BLaER1 treated with 17β-estradiol and CSF1 and Interleukin-3, amounts not matched to agents 10 nM and 100 nM (cell line): ENCODE measurements around the gene HOXA9.

Experiments
- H3K27ac ChIP-seq, 11 experiments: shearing (Covaris generic); formaldehyde crosslinking; 2 replicates each; pipeline ENCODE4 v1.8.1; 2022
- H3K27me3 ChIP-seq, 11 experiments: shearing (Covaris generic); formaldehyde crosslinking; 2 replicates each; pipeline ENCODE4 v1.8.1; 2022
- H3K36me3 ChIP-seq, 11 experiments: shearing (Covaris generic); formaldehyde crosslinking; 2 replicates each; pipeline ENCODE4 v1.8.1; 2022
- H3K4me1 ChIP-seq, 10 experiments: shearing (Covaris generic); formaldehyde crosslinking; 2 replicates each; pipeline ENCODE4 v1.8.1; 2022
- H3K4me2 ChIP-seq, 11 experiments: shearing (Covaris generic); formaldehyde crosslinking; 2 replicates each; pipeline ENCODE4 v1.8.1; 2022
- H3K4me3 ChIP-seq, 10 experiments: shearing (Covaris generic); formaldehyde crosslinking; 2 replicates each; pipeline ENCODE4 v1.8.1; 2022
- H3K9ac ChIP-seq, 11 experiments: shearing (Covaris generic); formaldehyde crosslinking; 2 replicates each; pipeline ENCODE4 v1.8.1; 2022
- H3K9me3 ChIP-seq, 11 experiments: shearing (Covaris generic); formaldehyde crosslinking; replicated peaks in 1 of 11; 2 replicates each; pipeline ENCODE4 v1.8.1; 2022
- H4K20me1 ChIP-seq, 11 experiments: shearing (Covaris generic); formaldehyde crosslinking; 2 replicates each; pipeline ENCODE4 v1.8.1; 2022
- Cebpa-rat ChIP-seq, 11 experiments: shearing (Covaris generic); IDR thresholded peaks; 2 replicates each; pipeline ENCODE4 v1.8.1; 2022

The HOXA9 gene

DNA sequence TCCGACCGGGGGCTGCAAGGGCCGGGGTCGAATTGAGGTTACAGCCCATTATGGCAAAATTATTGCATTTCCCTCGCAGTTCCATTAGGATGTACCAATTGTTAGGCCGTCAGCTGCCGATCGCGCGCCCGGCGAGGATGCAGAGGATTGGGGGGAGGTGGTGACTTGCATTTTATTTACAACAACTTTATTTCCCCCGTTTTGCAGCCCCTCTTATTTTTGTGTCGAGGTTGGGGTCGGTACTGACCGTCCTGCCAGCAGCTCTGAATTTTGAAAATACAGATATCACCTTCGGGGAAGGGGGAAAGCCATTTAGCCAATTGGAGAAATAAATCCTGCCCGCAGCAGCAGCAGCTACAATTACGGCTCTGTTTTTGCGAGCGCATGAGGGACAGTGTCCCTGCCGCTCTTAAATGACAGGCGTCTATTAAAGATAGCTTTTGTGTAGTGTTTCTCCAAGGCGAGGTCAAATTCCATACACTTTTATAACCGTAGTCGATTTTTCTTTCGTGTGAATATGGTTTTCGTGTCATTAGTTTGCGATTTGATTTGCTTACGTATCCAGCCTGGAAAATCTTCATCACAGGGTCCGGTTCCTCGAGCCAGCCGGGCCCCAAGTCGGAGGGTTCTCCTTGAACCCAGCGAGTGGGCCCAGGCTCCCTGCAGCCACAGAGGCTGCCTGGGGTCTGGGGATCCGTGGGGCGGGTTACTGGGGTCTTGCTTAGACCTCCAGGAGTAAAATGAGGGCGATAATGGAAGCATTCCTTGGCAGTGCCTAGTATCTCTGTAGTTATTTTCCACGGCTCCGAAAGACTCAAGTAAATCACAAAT lies 21.2 kb downstream of the HOXA9 start:
- Histone ChIP-seq H3K9ac (no peak overlapping the region), H3K27ac (no peak overlapping the region), H4K20me1 (peaks cover 0 to 8% (median 0%) of the 10 kb centered on the region in 11 experiments; a peak in 3 of 22 replicates), H3K27me3 (peaks cover 77 to 88% (median 81%) of the 10 kb centered on the region in 11 experiments), H3K9me3 (peaks cover 74 to 87% (median 79%) of the 10 kb centered on the region in 11 experiments), H3K4me3 (peak overlapping the region in 3 of 10 experiments; percentile 19 to 35 (median 22); a peak in 4 of 20 replicates), H3K4me2 (no peak overlapping the region), H3K36me3 (peaks cover 0 to 16% (median 0%) of the 10 kb centered on the region in 11 experiments; a peak in 3 of 22 replicates), H3K4me1 (peaks cover 0 to 4% (median 0%) of the 10 kb centered on the region in 10 experiments; a peak in 2 of 20 replicates)
- TF ChIP-seq Cebpa-rat (IDR thresholded peaks at IDR 0.05) = no peak

DNA sequence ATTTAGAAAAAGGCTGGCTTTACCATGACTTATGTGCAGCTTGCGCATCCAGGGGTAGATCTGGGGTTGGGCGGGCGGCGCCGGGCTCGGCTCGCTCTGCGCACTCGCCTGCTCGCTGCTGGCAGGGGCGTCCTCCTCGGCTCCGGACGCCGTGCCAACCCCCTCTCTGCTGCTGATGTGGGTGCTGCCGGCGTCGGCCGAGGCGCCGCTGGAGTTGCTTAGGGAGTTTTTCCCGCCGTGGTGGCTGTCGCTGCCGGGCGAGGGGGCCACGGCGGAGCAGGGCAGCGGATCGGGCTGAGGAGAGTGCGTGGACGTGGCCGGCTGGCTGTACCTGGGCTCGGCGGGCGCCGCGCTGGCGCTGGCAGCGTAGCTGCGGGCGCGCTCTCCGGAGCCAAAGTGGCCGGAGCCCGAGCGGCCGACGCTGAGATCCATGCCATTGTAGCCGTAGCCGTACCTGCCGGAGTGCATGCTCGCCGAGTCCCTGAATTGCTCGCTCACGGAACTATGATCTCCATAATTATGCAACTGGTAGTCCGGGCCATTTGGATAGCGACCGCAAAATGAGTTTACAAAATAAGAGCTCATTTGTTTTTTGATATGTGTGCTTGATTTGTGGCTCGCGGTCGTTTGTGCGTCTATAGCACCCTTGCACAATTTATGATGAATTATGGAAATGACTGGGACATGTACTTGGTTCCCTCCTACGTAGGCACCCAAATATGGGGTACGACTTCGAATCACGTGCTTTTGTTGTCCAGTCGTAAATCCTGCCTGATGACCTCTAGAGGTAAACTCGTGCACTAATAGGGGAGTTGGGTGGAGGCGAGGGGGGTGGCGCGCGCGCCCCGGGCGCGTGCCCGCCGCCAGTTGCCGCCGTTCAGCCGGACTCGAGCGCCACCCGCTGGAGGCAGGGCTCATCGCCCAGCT lies 22.1 kb downstream of the HOXA9 start, which contains the start of gene HOXA5:
Gene HOXA5 (minus strand): TSS at position 659 of the 927 bp plus-strand sequence. CDS start 74 bp downstream, at position 585.
- Histone ChIP-seq H3K9ac (no peak within 1 kb of the TSS), H3K4me2 (no peak within 1 kb of the TSS), H3K27me3 (peaks cover 68 to 80% (median 72%) of the 10 kb centered on the region in 11 experiments)

DNA sequence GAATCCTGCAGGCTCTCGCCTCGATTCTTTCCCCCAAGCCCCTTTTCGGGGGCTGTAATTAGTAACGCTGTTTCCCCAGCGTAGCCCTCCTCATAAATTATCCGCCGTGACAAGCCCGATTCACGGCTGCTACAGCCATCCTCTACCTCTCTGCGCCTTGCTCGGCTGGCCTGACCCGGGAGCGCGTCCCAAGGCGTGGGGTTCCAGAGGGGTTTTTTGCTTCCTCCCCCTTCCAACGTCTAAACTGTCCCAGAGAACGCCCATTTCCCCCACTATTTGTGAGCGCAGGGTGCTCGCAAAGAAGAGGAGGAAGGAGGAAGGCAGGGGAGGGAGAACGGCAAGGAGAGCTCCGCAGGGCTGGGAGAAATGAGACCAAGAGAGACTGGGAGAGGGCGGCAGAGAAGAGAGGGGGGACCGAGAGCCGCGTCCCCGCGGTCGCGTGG lies 22.7 kb downstream of the HOXA9 start:
- Histone ChIP-seq H3K4me1 (peaks cover 0 to 5% (median 3%) of the 10 kb centered on the region in 10 experiments; a peak in 15 of 20 replicates), H3K4me3 (no peak overlapping the region), H3K27me3 (peaks cover 61 to 80% (median 66%) of the 10 kb centered on the region in 11 experiments), H3K36me3 (peaks cover 0 to 16% (median 0%) of the 10 kb centered on the region in 11 experiments; a peak in 3 of 22 replicates), H3K9ac (no peak overlapping the region), H4K20me1 (no peaks in the 10 kb centered on the region), H3K4me2 (no peak overlapping the region), H3K9me3 (peaks cover 61 to 75% (median 68%) of the 10 kb centered on the region in 11 experiments), H3K27ac (no peak overlapping the region)
- TF ChIP-seq Cebpa-rat (IDR thresholded peaks at IDR 0.05) = no peak

More for the DNA sequence above, 22.1 kb downstream of the HOXA9 start, which contains the start of gene HOXA5:
- TF ChIP-seq Cebpa-rat (IDR thresholded peaks at IDR 0.05) = no peak
- H3K4me1 ChIP-seq = peaks cover 0 to under 1% (median 0%) of the 10 kb centered on the region in 10 experiments; a peak in 1 of 20 replicates
- peak within 1 kb of the TSS in 2 of 10 experiments; percentile 19 to 35; a peak in 3 of 20 replicates for H3K4me3 ChIP-seq
- H3K27ac ChIP-seq = no peak within 1 kb of the TSS
- peaks cover 0 to 16% (median 0%) of the 10 kb centered on the region in 11 experiments; a peak in 3 of 22 replicates for H3K36me3 ChIP-seq
- H3K9me3 ChIP-seq = peaks cover 66 to 81% (median 74%) of the 10 kb centered on the region in 11 experiments
- H4K20me1 ChIP-seq = no peaks in the 10 kb centered on the region

DNA sequence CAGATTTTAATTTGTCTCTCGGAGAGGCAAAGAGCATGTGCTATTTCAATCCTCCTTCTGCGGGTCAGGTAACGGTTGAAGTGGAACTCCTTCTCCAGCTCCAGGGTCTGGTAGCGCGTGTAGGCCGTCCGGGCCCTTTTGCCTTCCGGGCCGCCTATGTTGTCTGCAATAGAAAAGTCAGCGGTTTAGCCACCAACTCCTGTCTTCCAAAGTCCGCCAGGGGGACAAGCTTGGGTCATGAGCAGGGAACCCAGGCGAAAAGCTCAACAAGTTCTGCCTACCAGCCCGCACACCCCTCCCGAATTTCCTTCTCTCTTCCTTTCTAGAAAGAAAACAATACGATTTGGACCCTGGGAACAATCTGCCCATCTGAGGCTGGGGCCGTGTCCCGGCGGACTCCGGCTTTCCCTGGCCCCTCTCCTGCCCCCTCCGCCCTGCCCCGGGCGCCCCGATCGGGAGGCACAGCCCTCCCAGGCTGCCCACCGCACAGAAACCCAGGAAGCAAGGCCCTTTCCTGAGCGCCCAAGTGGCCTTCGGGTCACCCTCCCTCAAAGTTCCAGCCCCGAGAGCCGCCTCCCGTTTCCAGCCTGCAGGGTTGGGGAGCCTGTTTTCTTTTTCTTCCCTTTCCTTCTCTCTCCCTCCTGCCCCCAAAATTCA lies 23.3 kb downstream of the HOXA9 start:
- Histone ChIP-seq H3K9me3 (peaks cover 56 to 69% (median 62%) of the 10 kb centered on the region in 11 experiments), H3K36me3 (peaks cover 0 to 16% (median 0%) of the 10 kb centered on the region in 11 experiments; a peak in 3 of 22 replicates), H3K4me1 (peaks cover 4 to 11% (median 8%) of the 10 kb centered on the region in 10 experiments; a peak in 19 of 20 replicates), H3K9ac (no peak overlapping the region), H3K4me2 (no peak overlapping the region), H3K27me3 (peaks cover 57 to 80% (median 64%) of the 10 kb centered on the region in 11 experiments), H4K20me1 (no peaks in the 10 kb centered on the region), H3K27ac (no peak overlapping the region), H3K4me3 (no peak overlapping the region)
- no peak for TF ChIP-seq Cebpa-rat (IDR thresholded peaks at IDR 0.05)

DNA sequence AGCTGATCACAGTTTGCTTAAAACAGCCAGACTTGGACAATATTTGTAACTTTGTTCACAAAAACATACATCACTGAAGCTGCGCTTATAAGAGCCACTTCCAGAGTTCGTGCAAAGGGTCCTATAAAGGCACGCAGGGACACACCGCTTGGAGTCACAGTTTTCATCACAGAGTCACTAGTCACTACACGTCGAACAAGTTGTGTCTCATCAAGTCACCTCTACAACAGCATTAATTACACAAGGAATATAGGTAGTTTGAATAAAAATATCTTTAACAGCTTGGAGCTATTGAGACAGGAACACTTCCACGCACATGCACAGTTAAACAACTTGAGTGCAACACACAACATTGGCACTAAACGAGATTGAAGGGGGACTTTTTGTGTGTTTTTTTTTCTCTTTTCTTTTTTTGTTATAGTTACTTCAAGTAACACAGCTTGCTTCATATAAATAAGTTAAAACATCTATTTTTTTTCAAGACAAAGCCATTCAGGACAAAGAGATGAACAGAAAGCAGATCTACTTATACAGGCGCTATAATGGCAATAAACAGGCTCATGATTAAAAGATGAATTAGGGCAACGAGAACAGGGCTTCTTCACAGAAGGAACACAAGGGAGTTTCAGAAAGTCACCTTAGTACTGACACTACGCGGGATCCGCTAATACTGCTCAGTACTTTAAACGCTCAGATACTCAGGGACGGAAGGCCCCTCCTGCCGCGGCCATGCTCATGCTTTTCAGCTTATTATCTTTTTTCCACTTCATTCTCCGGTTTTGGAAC lies 24.0 kb downstream of the HOXA9 start:
- Histone ChIP-seq H3K4me2 (no peak overlapping the region), H3K9ac (no peak overlapping the region), H3K4me3 (no peak overlapping the region), H3K27me3 (peaks cover 49 to 80% (median 64%) of the 10 kb centered on the region in 11 experiments), H3K27ac (no peak overlapping the region), H3K4me1 (peaks cover 8 to 16% (median 15%) of the 10 kb centered on the region in 10 experiments; a peak in 19 of 20 replicates), H3K9me3 (peaks cover 49 to 64% (median 55%) of the 10 kb centered on the region in 11 experiments), H3K36me3 (peaks cover 0 to 16% (median 0%) of the 10 kb centered on the region in 11 experiments; a peak in 3 of 22 replicates), H4K20me1 (no peaks in the 10 kb centered on the region)
- TF ChIP-seq Cebpa-rat (IDR thresholded peaks at IDR 0.05) = no peak

DNA sequence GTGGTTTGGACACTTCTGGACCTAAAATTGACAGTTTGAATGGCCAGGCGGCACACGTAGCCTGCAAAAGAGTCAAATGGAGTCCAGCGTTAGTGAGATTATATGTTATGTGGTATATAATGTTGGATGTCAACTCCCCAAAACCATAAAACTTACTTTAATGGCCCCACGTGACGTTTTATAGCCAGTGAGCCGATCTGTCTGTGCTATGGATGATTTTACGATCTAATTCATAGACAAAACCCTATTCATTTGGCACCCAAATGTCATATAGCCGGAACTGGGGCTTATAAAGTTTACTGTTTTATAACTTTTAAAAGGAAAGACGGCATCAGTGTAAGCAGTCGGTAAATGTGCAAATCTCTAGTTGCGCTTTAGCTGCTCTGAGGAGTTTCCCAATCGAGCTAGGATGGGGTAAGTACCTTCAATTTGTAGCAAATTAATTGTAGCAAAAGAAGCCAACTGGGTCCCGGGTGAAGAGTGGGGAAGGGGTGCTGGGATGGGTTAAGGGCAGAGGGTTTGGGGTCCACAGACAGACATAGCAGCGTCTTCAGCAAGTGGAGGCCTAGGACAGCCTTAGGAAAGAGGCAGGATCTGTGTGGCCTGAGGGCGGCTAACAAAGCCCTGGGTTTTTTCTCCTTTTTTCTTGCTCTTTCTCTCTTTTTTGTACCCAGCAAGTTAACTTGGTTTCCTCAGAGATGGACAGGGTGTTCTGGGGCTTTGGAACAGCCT lies 25.0 kb downstream of the HOXA9 start:
- Histone ChIP-seq H4K20me1 (no peaks in the 10 kb centered on the region), H3K27ac (no peak overlapping the region), H3K27me3 (peaks cover 39 to 76% (median 58%) of the 10 kb centered on the region in 11 experiments), H3K4me3 (no peak overlapping the region), H3K36me3 (peaks cover 0 to 9% (median 0%) of the 10 kb centered on the region in 11 experiments; a peak in 3 of 22 replicates), H3K9me3 (peaks cover 38 to 61% (median 44%) of the 10 kb centered on the region in 11 experiments), H3K4me1 (peaks cover 16 to 27% (median 24%) of the 10 kb centered on the region in 10 experiments), H3K4me2 (no peak overlapping the region), H3K9ac (no peak overlapping the region)
- TF ChIP-seq Cebpa-rat (IDR thresholded peaks at IDR 0.05) = no peak
